Stomach (tissue), 9 donors: ENCODE data around the gene NYNRIN. TPM values are rescaled to one million over a fixed set of nuclear protein-coding genes. Genes with fewer than 3 reads are reported as not detected.
A peak's percentile ranks its signal among the peaks of the same experiment; 100 is the strongest.

ENCODE experiments used
- DNase-seq, 2 donors: peaks; one replicate each; pipeline versions ENCODE4 v3.0.0 to v3.0.0-alpha.2; 2013 to 2019
- H3K27ac ChIP-seq, 5 donors: fragments of 200-600 bp in 4 of 5; sonication (generic) in 4 of 5; one replicate each; pipeline ENCODE4 v1.5.1; 2013 to 2019; ENCODE audit warnings: mild to moderate bottlenecking in 1 of 5, moderate library complexity in 1 of 5
- H3K27me3 ChIP-seq, 3 donors: fragments of 200-600 bp; sonication (generic); one replicate each; pipeline ENCODE4 v1.5.1; 2017 to 2019; ENCODE audit warnings: mixed run types in 1 of 3
- H3K36me3 ChIP-seq, 4 donors: fragments of 200-600 bp; sonication (generic); 1 replicate in 3 of 4; 2 replicates in 1 of 4; pipeline ENCODE4 v1.5.1; 2016 to 2019
- H3K4me1 ChIP-seq, 4 donors: fragments of 200-600 bp; sonication (generic); one replicate each; pipeline ENCODE4 v1.5.1; 2016 to 2019
- H3K4me3 ChIP-seq, 4 donors: fragments of 200-600 bp; sonication (generic) in 3 of 4; one replicate each; pipeline ENCODE4 v1.5.1; 2016 to 2019; ENCODE audit warnings: mild to moderate bottlenecking in 1 of 4
- H3K9me3 ChIP-seq, 4 donors: fragments of 200-600 bp; sonication (generic); one replicate each; pipeline ENCODE4 v1.5.1; 2016 to 2019
- EP300 ChIP-seq: sonication (generic); formaldehyde crosslinking; IDR thresholded peaks from one replicate; pipeline ENCODE4 v1.6.1; 2017; ENCODE audit warnings: antibody characterized with exemption
- POLR2A ChIP-seq, 4 donors: fragments of 450-650 bp; IDR thresholded peaks; one replicate each; pipeline ENCODE4 v1.6.1; 2016; ENCODE audit warnings: antibody characterized with exemption in 4 of 4, control low read depth in 2 of 4, mild to moderate bottlenecking in 1 of 4, moderate library complexity in 1 of 4
- POLR2AphosphoS5 ChIP-seq, 3 donors: sonication (generic); formaldehyde crosslinking; IDR thresholded peaks; one replicate each; pipeline ENCODE4 v1.6.1; 2016; ENCODE audit warnings: antibody characterized with exemption in 3 of 3
- WGBS, 5 donors: extraction: QIAGEN DNeasy Blood & Tissue Kit in 3 of 5; methylation state at CpG; one replicate each; pipeline versions ENCODE4 v1.1.5 to v1.1.7; 2013 to 2018; 5-methylcytosine and 5-hydroxymethylcytosine counted together
- intact Hi-C: fragments of 100-400 bp; cut with DNase I; formaldehyde crosslinking; loops from one replicate; pipeline ENCODE4 v1.15.1; 2023; ENCODE audit warnings: low total_unique reads
- polyA plus RNA-seq, 3 donors: library from polyadenylated mRNA; stranded (reverse); fragments of 200-250 nt; gene quantifications; one replicate each; pipeline ENCODE4 v1.2.3, GENCODE V29; 2013
- total RNA-seq, 5 donors: library from RNA; depleted of rRNA; stranded (reverse); fragments of >200 nt; gene quantifications; one replicate each; pipeline versions ENCODE4 v1.1.0 to v1.2.3, GENCODE V29; 2014 to 2016
- TF ChIP-seq, protein P1 (sequence below), 7 experiments: fragments of 450-650 bp in 4 of 7; fragments of 200-600 bp in 3 of 7; sonication (generic) in 3 of 7; IDR thresholded peaks; one replicate each; pipeline ENCODE4 v1.5.1; 2016 to 2019; ENCODE audit warnings: antibody characterized with exemption in 7 of 7, control low read depth in 2 of 7, mild to moderate bottlenecking in 1 of 7
- donor health status: healthy with polysubstance abuse.
- donor health status: Bipolar disorder and iron deficiency.
- donor health status: healthy.

NYNRIN gene
- total and polyA plus RNA-seq, 8 donors = 2.3 to 16.0 (median 4.3) TPM

DNA sequence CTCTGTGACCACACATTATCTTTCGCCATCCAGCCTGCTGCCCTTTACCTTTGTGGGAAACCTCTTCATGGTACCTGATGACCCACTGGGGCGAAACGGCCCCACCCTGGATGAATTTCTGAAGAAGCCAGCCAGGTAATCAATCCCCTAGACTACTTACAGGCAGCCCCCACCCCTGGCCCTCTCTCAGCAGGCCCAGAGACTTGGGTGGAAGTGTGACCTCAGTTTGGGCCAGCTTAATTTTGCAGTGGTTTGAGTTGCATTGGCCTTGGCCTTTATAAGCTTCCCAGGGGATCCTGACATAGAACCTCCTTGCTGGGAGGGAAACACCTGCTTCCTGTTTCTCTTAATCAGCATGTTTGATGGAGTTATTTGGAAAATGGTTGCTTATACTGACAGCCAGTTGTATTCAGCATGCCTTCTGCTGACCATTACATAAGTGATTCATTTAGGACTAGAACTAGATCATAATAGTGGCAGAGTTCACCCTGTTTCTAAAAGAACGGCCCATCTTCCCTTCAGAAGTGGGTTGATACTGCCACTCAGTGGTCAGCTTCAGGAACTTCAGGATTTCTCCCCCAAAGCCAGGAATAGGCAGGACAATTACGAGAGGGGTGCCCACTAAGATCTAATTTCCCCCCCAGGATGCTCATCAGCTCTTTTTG lies 37.7 kb downstream of the NYNRIN start:
- Histone ChIP-seq H3K4me3 (no peak overlapping the region), H3K27me3 (no peaks in the 10 kb centered on the region), H3K9me3 (no peaks in the 10 kb centered on the region), H3K36me3 (peaks cover 46 to 97% (median 89%) of the 10 kb centered on the region in 4 donors), H3K4me1 (peaks cover 39 to 93% (median 74%) of the 10 kb centered on the region in 4 donors), H3K27ac (peak overlapping the region in 4 of 5 donors; percentile 27 to 72 (median 60))
- TF ChIP-seq POLR2AphosphoS5 (IDR thresholded peaks at IDR 0.05) (peak in 2 of 3 donors; percentile 46 to 73), POLR2A (IDR thresholded peaks at IDR 0.05) (no peak)
- TF ChIP-seq, protein P1, sequence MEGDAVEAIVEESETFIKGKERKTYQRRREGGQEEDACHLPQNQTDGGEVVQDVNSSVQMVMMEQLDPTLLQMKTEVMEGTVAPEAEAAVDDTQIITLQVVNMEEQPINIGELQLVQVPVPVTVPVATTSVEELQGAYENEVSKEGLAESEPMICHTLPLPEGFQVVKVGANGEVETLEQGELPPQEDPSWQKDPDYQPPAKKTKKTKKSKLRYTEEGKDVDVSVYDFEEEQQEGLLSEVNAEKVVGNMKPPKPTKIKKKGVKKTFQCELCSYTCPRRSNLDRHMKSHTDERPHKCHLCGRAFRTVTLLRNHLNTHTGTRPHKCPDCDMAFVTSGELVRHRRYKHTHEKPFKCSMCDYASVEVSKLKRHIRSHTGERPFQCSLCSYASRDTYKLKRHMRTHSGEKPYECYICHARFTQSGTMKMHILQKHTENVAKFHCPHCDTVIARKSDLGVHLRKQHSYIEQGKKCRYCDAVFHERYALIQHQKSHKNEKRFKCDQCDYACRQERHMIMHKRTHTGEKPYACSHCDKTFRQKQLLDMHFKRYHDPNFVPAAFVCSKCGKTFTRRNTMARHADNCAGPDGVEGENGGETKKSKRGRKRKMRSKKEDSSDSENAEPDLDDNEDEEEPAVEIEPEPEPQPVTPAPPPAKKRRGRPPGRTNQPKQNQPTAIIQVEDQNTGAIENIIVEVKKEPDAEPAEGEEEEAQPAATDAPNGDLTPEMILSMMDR (IDR thresholded peaks at IDR 0.05) = peak in 5 of 7 experiments; percentile 56 to 87 (median 70)
- 38 to 51% (median 49%) methylated on average over 5 of the region's 5 CpGs for WGBS, 5 donors
- DNase-seq = peak in 1 of 2 donors; percentile 89
- intact Hi-C loops = no loop called here

DNA sequence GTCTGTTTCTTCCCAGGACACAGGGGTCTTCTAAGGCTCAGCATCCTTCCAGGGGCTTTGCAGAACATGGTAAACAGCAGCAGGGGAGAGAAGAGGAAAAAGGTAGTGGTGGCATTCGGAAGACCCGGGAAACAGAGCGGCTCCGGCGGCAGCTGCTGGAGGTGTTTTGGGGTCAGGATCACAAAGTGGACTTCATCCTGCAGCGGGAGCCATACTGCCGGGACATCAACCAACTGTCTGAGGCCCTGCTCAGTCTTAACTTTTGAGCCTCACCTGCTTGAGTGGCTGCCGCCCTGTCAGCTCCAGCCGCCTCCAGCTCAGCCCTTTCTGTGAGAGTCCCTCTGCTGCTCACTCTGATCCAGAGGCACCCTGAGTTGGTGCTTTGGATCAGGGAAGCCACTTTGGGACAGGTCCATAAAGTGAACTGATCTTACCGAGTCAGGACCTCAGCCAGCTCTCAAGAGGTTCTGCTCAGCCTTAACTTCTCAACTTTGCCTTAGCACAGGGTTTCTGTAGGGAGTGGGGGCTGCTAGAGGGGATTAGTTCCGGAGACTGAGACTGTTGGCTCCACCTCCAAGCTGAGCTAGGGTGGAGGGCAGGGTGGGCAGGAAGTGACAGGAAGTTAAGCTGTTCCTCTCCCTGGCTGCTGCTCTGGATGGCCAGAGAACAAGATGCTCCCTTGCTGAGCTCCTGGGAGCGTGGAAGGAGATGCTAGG lies 38.4 kb downstream of the NYNRIN start:
- H3K27ac ChIP-seq = peak overlapping the region in 4 of 5 donors; percentile 27 to 72 (median 60)
- H3K27me3 ChIP-seq = no peaks in the 10 kb centered on the region
- H3K9me3 ChIP-seq = no peaks in the 10 kb centered on the region
- WGBS, 5 donors = 66 to 81% (median 74%) methylated on average over 12 of the region's 12 CpGs
- intact Hi-C loops = no loop called here
- peak in 1 of 2 donors; percentile 47 for DNase-seq
- peaks cover 37 to 93% (median 74%) of the 10 kb centered on the region in 4 donors for H3K4me1 ChIP-seq
- peak overlapping the region in 1 of 4 donors; percentile 12 for H3K4me3 ChIP-seq
- H3K36me3 ChIP-seq = peaks cover 41 to 90% (median 84%) of the 10 kb centered on the region in 4 donors
- TF ChIP-seq, protein P1 (IDR thresholded peaks at IDR 0.05) = no peak
- TF ChIP-seq EP300 (no peak), POLR2AphosphoS5 (IDR thresholded peaks at IDR 0.05) (no peak), POLR2A (IDR thresholded peaks at IDR 0.05) (no peak)

DNA sequence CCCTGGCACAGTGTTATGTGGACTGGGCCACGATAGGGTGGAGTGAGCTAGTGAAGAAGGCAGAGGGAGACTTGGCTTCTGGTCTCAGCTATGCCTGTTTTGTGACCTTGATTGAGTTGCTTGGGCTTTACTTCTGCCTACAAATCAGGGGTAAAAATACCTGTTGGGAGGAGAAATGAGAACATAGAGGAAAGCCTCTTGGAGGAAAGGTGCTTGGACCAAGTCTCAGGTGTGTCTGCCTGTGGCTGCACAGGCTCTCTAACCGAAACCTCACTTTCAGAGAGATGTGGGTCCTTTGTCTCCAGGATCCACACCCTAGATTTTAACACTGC lies 38.9 kb downstream of the NYNRIN start:
- Histone ChIP-seq H3K27ac (peak overlapping the region in 3 of 5 donors; percentile 52 to 72 (median 67)), H3K36me3 (peaks cover 36 to 85% (median 79%) of the 10 kb centered on the region in 4 donors), H3K4me3 (no peak overlapping the region), H3K9me3 (no peaks in the 10 kb centered on the region), H3K4me1 (peaks cover 32 to 89% (median 69%) of the 10 kb centered on the region in 4 donors), H3K27me3 (no peaks in the 10 kb centered on the region)
- DNase-seq = no peak
- 58 to 78% (median 69%) methylated on average over 2 of the region's 2 CpGs for WGBS, 5 donors
- intact Hi-C loops = no loop called here
- TF ChIP-seq, protein P1 (IDR thresholded peaks at IDR 0.05) = no peak
- TF ChIP-seq POLR2A (IDR thresholded peaks at IDR 0.05) (no peak), EP300 (no peak), POLR2AphosphoS5 (IDR thresholded peaks at IDR 0.05) (no peak)

DNA sequence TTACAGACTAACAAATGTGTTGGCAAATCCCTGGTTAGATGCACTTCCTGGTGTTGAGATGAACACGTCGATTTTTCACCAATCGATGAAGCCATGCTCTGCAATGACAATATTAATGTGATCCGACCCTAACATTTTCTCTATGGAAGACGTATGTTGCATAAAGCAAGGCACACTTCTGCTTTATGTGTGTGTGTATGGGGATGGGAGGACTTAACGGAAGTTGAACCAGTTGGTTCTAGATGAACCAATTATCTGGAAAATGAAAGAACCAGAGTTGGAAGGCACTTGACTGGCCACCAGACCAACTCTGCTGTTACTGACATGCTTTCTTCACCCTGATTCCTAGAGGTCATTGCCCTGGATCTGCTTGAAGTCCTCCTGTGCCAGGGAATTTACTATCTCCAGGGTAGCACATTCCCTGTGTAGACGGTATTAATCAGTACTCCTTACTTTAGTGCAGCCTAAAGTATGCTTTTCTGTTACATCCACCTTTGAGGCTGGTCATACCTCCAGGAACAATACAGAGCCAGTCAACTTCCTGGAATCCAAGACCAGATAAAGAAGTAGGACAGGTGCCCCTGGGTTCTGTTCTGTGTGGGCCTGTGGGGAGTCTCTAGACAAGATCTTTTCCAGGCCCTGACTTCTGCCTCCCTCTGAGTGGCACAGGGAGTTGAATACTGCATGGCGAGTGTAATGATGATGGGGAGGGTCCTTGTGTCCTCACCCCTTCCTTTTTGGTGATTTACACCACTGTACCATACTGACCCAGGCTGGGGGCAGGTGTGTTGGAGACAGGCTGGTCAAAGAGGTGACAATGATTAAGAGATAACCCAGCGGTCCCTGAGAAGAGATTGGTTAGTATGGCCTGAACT lies 39.7 kb downstream of the NYNRIN start:
- Histone ChIP-seq H3K36me3 (peaks cover 29 to 78% (median 71%) of the 10 kb centered on the region in 4 donors), H3K27me3 (no peaks in the 10 kb centered on the region), H3K4me1 (peaks cover 30 to 84% (median 65%) of the 10 kb centered on the region in 4 donors), H3K4me3 (no peak overlapping the region), H3K27ac (peak overlapping the region in 2 of 5 donors; percentile 45 to 72), H3K9me3 (no peaks in the 10 kb centered on the region)
- TF ChIP-seq POLR2A (IDR thresholded peaks at IDR 0.05) = no peak
- no peak for TF ChIP-seq EP300
- TF ChIP-seq POLR2AphosphoS5 (IDR thresholded peaks at IDR 0.05) = no peak
- 53 to 69% (median 59%) methylated on average over 8 to 9 of the region's 9 CpGs for WGBS, 5 donors
- intact Hi-C loops = no loop called here
- DNase-seq = no peak
